GM21717 (cell line): ENCODE results near the gene ARL6IP5.

Experiments
- ATAC-seq: cut with Tn5 transposase; IDR thresholded peaks from one replicate; pipeline ENCODE4 v1.9.1; 2021; ENCODE audit warnings: mild to moderate bottlenecking, moderate library complexity; ENCODE audit not compliant: unreplicated experiment

ARL6IP5 gene

DNA sequence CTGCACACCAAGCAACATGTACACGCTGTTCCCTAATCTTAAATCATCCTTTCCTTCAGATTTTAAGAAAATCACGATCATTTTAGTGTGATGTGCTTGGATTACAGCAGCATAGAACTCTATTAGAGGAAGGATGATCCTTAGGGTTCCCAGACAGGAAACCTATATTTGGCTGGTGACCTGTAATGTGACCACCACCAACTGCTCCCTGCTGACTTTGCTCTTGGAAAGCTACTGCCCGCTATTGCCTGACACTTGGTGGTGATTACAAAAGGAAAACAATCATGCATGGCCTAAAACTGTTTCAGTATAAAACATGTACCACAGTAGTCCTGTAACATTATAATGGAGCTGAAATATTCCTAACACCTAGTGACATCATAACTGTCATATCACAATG lies 64.8 kb downstream of the ARL6IP5 start:
- ATAC-seq = no peak
